Liver (tissue), 9 donors: ENCODE measurements around the gene RYR3. TPM values are rescaled to one million over a fixed set of nuclear protein-coding genes. Genes with fewer than 3 reads are reported as not detected.

Experiments used
- DNase-seq: peaks from one replicate; pipeline ENCODE4 v3.0.0-alpha.2; 2017; ENCODE audit warnings: low spot score
- H3K27ac ChIP-seq, 2 donors: one replicate each; pipeline ENCODE4 v1.7.0; 2013; ENCODE audit warnings: inconsistent platforms in 2 of 2, low read length in 2 of 2, control low read depth in 1 of 2, low read depth in 1 of 2, mild to moderate bottlenecking in 1 of 2
- H3K27me3 ChIP-seq, 4 donors: one replicate each; pipeline versions ENCODE4 v1.6.1 to v1.7.0; 2013; ENCODE audit warnings: low read length in 3 of 4, inconsistent platforms in 1 of 4, mild to moderate bottlenecking in 1 of 4, moderate library complexity in 1 of 4; ENCODE audit not compliant: control insufficient read depth in 4 of 4, insufficient read depth in 4 of 4
- H3K36me3 ChIP-seq, 4 donors: one replicate each; pipeline versions ENCODE4 v1.6.1 to v1.7.0; 2013; ENCODE audit warnings: low read length in 3 of 4, mild to moderate bottlenecking in 3 of 4, low read depth in 1 of 4, moderate library complexity in 1 of 4; ENCODE audit not compliant: control insufficient read depth in 4 of 4, insufficient read depth in 3 of 4
- H3K4me1 ChIP-seq, 4 donors: one replicate each; pipeline versions ENCODE4 v1.6.1 to v1.7.0; 2013; ENCODE audit warnings: low read length in 3 of 4, mild to moderate bottlenecking in 3 of 4, moderate library complexity in 1 of 4; ENCODE audit not compliant: control insufficient read depth in 4 of 4, insufficient read depth in 4 of 4
- H3K4me3 ChIP-seq, 3 donors: one replicate each; pipeline versions ENCODE4 v1.6.1 to v1.7.0; 2013; ENCODE audit warnings: low read length in 3 of 3, control low read depth in 1 of 3, low read depth in 1 of 3, mild to moderate bottlenecking in 1 of 3
- H3K9ac ChIP-seq, 2 donors: one replicate each; pipeline ENCODE4 v1.7.0; 2013; ENCODE audit warnings: low read length in 2 of 2, mild to moderate bottlenecking in 2 of 2, moderate library complexity in 2 of 2, control low read depth in 1 of 2, low read depth in 1 of 2
- H3K9me3 ChIP-seq, 4 donors: one replicate each; pipeline versions ENCODE4 v1.6.1 to v1.7.0; 2013; ENCODE audit warnings: low read length in 3 of 4; ENCODE audit not compliant: control insufficient read depth in 4 of 4
- ATF3 ChIP-seq: IDR thresholded peaks from 2 replicates; pipeline ENCODE4 v1.6.1; 2016; ENCODE audit warnings: antibody characterized with exemption
- CTCF ChIP-seq: fragments of 150-350 bp; IDR thresholded peaks from 2 replicates; pipeline ENCODE4 v1.5.1; 2017; ENCODE audit warnings: improper control_type of control experiment, low read depth, low read length; ENCODE audit not compliant: missing input control
- EGR1 ChIP-seq, 2 donors: IDR thresholded peaks; 2 replicates each; pipeline ENCODE4 v1.6.1; 2016 to 2018; ENCODE audit warnings: antibody characterized with exemption in 2 of 2, low read depth in 2 of 2
- FOXA1 ChIP-seq: IDR thresholded peaks from 2 replicates; pipeline ENCODE4 v1.6.1; 2016; ENCODE audit warnings: antibody characterized with exemption
- FOXA2 ChIP-seq: IDR thresholded peaks from 2 replicates; pipeline ENCODE4 v1.6.1; 2016; ENCODE audit warnings: antibody characterized with exemption
- HNF4G ChIP-seq: IDR thresholded peaks from 2 replicates; pipeline ENCODE4 v1.6.1; 2016; ENCODE audit warnings: antibody characterized with exemption
- JUND ChIP-seq, 2 donors: IDR thresholded peaks; 2 replicates each; pipeline ENCODE4 v1.6.1; 2016; ENCODE audit warnings: antibody characterized with exemption in 2 of 2
- NR2F2 ChIP-seq: IDR thresholded peaks from 2 replicates; pipeline ENCODE4 v1.6.1; 2016; ENCODE audit warnings: antibody characterized with exemption
- REST ChIP-seq: IDR thresholded peaks from 2 replicates; pipeline ENCODE4 v1.6.1; 2016; ENCODE audit warnings: antibody characterized with exemption, mild to moderate bottlenecking
- RXRA ChIP-seq, 2 donors: IDR thresholded peaks; 2 replicates each; pipeline ENCODE4 v1.6.1; 2017 to 2018; ENCODE audit warnings: antibody characterized with exemption in 2 of 2, mild to moderate bottlenecking in 1 of 2
- TAF1 ChIP-seq: conservative IDR thresholded peaks from 2 replicates; pipeline ENCODE4 v1.6.1; 2016; ENCODE audit warnings: antibody characterized with exemption, mild to moderate bottlenecking
- YY1 ChIP-seq: IDR thresholded peaks from 2 replicates; pipeline ENCODE4 v1.6.1; 2016; ENCODE audit warnings: antibody characterized with exemption, mild to moderate bottlenecking
- ZBTB33 ChIP-seq: IDR thresholded peaks from 2 replicates; pipeline ENCODE4 v1.6.1; 2016; ENCODE audit warnings: antibody characterized with exemption
- WGBS: extraction: QIAGEN DNeasy Blood & Tissue Kit; methylation state at CpG from one replicate; pipeline ENCODE4 v1.1.7; 2013; 5-methylcytosine and 5-hydroxymethylcytosine counted together
- polyA plus RNA-seq, 2 donors: library from polyadenylated mRNA; stranded (reverse) in 1 of 2; unstranded in 1 of 2; fragments of 200-250 nt in 1 of 2; fragments of >200 nt in 1 of 2; fragmentation: Nextera tagmentation in 1 of 2; extraction: Ambion mirVana in 1 of 2; gene quantifications; one replicate each; pipeline versions ENCODE4 v1.2.1 to v1.2.3, GENCODE V29; 2013 to 2015
- total RNA-seq, 2 donors: library from RNA; depleted of rRNA; stranded (reverse); fragments of >200 nt; gene quantifications; one replicate each; pipeline ENCODE4 v1.2.3, GENCODE V29; 2014
- donor health status: healthy.
- donor health status: healthy.
- donor health status: healthy.
- donor health status: healthy.
- donor health status: healthy.

Gene RYR3
- total and polyA plus RNA-seq, 4 donors: 0.01 to 1.1 (median 0.22) TPM

GRCh38 chr15:33543957-33544356 lies 233.2 kb downstream of the RYR3 start:
- H3K9me3 ChIP-seq: peaks cover 0 to 16% (median 1%) of the 10 kb centered on the region in 4 donors
- TF ChIP-seq HNF4G (no peak), JUND (IDR thresholded peaks at IDR 0.05) (no peak), REST (no peak), CTCF (no peak), FOXA2 (no peak), RXRA (IDR thresholded peaks at IDR 0.05) (no peak), FOXA1 (no peak), EGR1 (IDR thresholded peaks at IDR 0.05; ENCODE audit: low read depth in 2 of 2) (no peak), TAF1 (no peak), YY1 (no peak), NR2F2 (no peak)
- no peak overlapping the region for H3K4me3 ChIP-seq
- peaks cover 0 to 2% (median 0%) of the 10 kb centered on the region in 4 donors for H3K27me3 ChIP-seq
- no peaks in the 10 kb centered on the region for H3K36me3 ChIP-seq
- H3K9ac ChIP-seq: no peak overlapping the region
- WGBS: 78% methylated on average over 3 of the region's 3 CpGs
- H3K4me1 ChIP-seq: no peaks in the 10 kb centered on the region
- no peak overlapping the region for H3K27ac ChIP-seq
- no peak for DNase-seq

- Histone ChIP-seq H3K4me1 (no peaks in the 10 kb centered on the region), H3K9me3 (peaks cover 0 to 26% (median 4%) of the 10 kb centered on the region in 4 donors), H3K4me3 (no peak overlapping the region), H3K27ac (no peak overlapping the region), H3K36me3 (no peaks in the 10 kb centered on the region), H3K27me3 (no peaks in the 10 kb centered on the region), H3K9ac (no peak overlapping the region)
- DNase-seq: no peak
- TF ChIP-seq FOXA2 (no peak), CTCF (no peak), TAF1 (no peak), ATF3 (no peak), HNF4G (no peak), RXRA (IDR thresholded peaks at IDR 0.05) (no peak), ZBTB33 (no peak)
- WGBS: 87% methylated on average over 3 of the region's 3 CpGs
Measured at GRCh38 chr15:33545866-33546265, 235.1 kb downstream of the RYR3 start.
